Neural cell (in vitro differentiated cells): ENCODE measurements around the gene C2CD3.

Experiments
- CTCF ChIP-seq: fragments of 450-650 bp; IDR thresholded peaks from 2 replicates; pipeline ENCODE4 v1.5.1; 2014; ENCODE audit warnings: antibody characterized with exemption, mild to moderate bottlenecking, moderate library complexity; ENCODE audit not compliant: poor library complexity, severe bottlenecking
- EP300 ChIP-seq: fragments of 450-650 bp; conservative IDR thresholded peaks from 2 replicates; pipeline ENCODE4 v1.6.1; 2014; ENCODE audit warnings: antibody characterized with exemption, mild to moderate bottlenecking, moderate library complexity; ENCODE audit not compliant: poor library complexity, severe bottlenecking
- EZH2 ChIP-seq: fragments of 200-600, 300-800 bp; shearing (Covaris generic), sonication (generic); IDR thresholded peaks from 2 replicates; pipeline ENCODE4 v1.6.1; 2014; ENCODE audit warnings: antibody characterized with exemption, low read length, borderline replicate concordance, mild to moderate bottlenecking; ENCODE audit not compliant: insufficient read depth, poor library complexity, severe bottlenecking
- POLR2AphosphoS5 ChIP-seq: IDR thresholded peaks from 2 replicates; pipeline ENCODE4 v1.6.1; 2012
- RAD21 ChIP-seq: fragments of 450-650 bp; conservative IDR thresholded peaks from 2 replicates; pipeline ENCODE4 v1.6.1; 2014; ENCODE audit warnings: antibody characterized with exemption, mild to moderate bottlenecking, moderate library complexity
- REST ChIP-seq: IDR thresholded peaks from 2 replicates; pipeline ENCODE4 v1.6.1; 2012; ENCODE audit warnings: borderline replicate concordance
- SMC3 ChIP-seq: fragments of 450-650 bp; conservative IDR thresholded peaks from 2 replicates; pipeline ENCODE4 v1.6.1; 2014; ENCODE audit warnings: antibody characterized with exemption, mild to moderate bottlenecking, moderate library complexity; ENCODE audit not compliant: poor library complexity
- TAF1 ChIP-seq: IDR thresholded peaks from 2 replicates; pipeline ENCODE4 v1.6.1; 2012; ENCODE audit warnings: low read depth

- TF ChIP-seq CTCF (no peak), SMC3 (no peak), EP300 (no peak), POLR2AphosphoS5 (no peak), EZH2 (no peak), RAD21 (no peak), TAF1 (no peak), REST (no peak)
Observed at GRCh38 chr11:73995247-73995646, 175.6 kb downstream of the C2CD3 start.
